ENCODE results near the gene EPHX1.
A peak's percentile ranks its signal among the peaks of the same experiment; 100 is the strongest.

The EPHX1 gene

GRCh38 chr1:225865514-225865913, 55.6 kb downstream of the EPHX1 start:
- no peak for DNase-seq

DNA sequence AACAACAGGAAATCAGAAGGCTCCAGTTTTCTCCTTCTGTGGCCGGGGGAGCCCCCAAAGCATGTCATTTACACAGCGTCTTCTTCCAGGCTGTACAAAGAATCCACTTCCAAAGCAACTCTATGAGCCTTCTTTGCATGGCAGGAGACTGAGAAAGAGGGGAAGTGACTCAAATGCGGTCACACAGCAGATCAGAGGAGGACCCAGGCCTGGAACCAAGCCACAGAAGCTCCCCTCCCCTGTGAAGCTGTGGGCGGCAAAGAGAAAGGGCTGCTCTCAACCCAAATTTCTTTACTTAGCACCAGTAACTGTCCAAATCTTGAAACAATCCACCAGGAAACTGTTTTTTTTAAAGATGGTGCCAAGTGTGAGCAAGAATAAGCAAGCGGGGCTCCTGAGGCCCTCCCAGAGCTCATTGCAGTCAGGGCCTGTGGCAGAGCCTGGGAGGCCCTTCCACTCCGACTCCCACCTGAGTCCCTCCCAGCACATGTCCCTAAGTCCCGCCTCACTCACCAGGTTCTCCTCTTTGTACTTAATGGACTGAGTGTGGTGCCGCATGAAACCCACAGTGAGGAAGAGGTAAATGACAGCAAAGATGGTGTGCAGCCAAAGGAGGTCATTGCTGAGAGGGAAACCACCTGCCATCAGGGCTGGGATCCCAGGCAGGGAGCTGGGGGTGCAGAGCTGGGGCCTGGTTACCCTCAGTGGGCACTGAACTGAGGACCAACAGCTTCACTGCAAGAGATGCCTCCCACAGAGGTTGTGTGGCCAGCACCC, 56.3 kb downstream of the EPHX1 start:
- peak; percentile 53 for DNase-seq

DNA sequence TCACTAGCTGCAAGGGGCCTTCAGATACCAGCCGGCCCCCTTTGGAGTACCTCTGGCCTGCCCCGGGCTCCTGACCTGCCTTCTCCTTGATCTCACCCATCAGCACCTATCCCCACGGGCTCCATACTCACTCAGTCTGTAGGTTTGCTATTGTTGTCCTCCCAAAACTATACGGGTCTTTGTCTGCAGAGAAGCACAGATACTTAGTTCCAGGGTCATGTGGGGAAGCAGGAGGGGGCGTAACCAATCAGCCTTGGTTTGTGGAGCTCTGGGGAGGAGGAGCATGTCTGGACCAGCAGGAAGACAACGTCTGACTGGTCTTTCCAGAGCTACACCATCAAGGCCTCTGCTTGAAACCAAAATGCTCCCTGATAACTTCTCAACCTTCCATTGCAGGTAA, 57.1 kb downstream of the EPHX1 start:
- no peak for DNase-seq

- DNase-seq = no peak
Observed at GRCh38 chr1:225868631-225869330, 58.9 kb downstream of the EPHX1 start.

GRCh38 chr1:225870911-225871310, 61.0 kb downstream of the EPHX1 start:
- DNase-seq = no peak

DNA sequence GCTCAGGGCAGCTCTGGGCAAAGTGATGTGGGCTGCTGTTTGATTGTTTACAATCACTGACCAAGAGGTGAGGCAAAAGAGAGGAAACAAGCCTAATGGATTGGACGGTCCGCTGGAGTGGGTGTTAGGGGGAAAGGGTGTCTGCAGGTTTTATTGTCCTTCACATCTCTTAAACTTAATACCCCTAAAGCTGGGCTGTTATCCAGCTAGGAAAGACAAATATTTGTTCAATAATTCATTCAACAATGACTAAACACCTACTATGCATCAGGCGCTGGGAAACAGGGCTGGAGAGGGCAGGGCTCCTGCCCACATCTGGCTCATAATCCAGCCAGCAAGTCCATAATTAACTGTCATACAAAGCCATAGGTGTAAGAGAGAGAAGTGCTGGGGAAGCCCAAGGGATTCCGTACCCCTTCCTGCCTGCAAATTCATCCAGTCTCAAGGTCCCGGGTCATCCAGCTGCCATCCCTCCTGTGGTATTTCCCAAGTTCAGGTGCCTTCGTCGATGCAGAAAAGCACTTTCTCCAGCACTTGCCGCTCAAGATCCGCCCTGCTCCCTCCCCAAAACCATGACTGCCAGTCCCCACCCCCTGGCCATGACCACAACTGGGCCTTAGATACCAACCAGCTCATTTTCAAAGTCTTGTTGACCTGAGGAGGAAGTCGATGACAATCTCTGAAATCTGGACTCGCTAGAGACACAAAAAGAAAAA, 61.6 kb downstream of the EPHX1 start:
- no peak for DNase-seq

- no peak for DNase-seq
Observed at GRCh38 chr1:225872075-225872430, 62.1 kb downstream of the EPHX1 start.

- no peak for DNase-seq
Observed at GRCh38 chr1:225873281-225873850, 63.4 kb downstream of the EPHX1 start.

DNA sequence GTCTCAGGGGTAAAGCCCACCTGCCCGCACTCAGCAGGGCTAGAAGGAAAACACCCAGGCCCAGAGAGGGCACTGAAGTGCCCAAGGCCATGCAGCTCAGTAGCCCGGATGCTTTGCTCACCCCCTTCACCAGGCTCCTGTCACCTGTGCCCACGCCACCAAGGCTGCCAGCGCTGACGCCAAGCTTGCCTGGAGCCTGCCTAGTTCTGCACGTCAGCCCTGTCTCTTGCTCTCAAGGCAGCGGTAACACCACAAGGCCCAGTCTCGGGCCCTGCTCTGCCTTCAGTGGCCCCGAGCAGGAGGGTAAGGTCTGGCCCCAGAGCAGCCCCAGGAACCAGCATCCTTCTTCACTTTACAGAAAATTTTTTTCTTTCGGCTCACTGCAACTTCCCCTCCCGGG, 64.5 kb downstream of the EPHX1 start:
- DNase-seq = no peak

GRCh38 chr1:225875044-225875815, 65.3 kb downstream of the EPHX1 start:
- DNase-seq = no peak

GRCh38 chr1:225876900-225877510, 67.1 kb downstream of the EPHX1 start:
- DNase-seq = no peak

DNA sequence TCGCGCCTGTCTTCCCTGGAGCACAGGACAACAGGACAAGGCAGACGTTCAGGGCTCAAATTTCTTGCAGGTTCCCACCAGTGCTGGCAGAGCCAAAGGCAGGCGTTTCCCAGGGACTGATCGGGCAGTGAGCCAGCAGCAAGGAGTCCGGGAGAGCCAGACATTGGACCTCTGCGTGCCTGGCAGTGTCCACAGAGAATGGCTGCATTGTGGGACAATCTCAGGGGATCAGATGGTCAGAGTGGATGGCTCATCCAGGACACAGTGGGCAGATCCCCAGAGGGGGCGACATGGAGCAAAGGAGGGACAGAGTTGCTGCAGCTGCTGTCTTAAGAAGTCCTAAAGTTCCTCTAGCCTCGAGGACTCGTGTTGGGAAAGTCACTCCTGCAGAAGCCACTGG, 67.7 kb downstream of the EPHX1 start:
- DNase-seq = no peak

DNA sequence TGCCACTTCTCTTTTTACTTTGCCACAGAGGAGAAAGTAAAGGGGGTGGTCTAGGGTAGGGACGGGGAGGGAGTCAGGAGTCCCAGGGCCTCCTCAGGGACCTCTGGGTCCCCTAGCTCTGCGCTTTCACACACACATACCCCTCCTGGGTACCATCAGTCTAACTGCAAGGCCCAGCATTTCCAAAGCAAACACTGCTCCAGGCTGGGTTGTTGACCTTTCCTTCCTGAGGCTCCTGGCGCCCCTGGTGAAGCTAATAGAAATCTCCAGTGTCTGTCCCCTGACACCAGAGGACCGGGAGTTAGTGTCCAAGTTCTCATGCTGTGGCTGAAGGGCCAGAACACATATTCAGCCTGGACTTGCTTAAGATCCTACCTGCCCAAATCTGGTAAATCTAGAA, 68.4 kb downstream of the EPHX1 start:
- DNase-seq = no peak

DNA sequence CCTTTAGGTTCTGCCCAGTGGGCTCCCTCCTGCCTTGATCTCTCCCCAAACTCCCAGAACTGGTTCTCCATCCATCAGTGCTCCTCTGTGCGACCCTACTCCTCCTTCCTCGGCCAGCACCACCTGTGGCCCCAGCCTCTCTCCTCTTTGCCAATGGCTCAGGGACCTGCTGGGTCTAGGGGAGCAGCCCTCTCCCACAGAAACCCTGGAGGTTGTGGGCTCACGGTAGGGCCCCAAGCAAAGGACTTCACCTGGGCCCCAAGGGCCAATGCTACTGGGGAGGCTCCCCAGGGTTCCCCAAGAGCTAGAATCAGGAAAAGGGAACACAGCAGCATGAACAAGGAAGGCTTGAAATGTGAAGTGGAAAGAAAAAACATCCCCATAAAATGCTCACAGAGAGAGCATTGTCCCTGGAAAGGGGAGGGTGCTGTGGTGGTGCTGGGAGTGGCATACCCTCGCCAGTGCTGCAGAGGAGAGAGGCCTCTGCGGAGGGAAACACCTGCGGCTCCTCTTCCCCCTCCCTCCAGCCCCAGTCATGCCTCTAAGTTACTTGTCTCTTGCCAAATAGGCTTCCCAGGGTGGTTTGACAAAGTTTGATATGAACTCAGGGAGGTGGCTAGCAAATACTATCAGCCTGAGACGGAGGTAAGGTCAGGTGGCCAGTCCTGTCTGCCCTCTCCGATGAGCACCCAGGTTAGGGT, 69.7 kb downstream of the EPHX1 start:
- no peak for DNase-seq

DNA sequence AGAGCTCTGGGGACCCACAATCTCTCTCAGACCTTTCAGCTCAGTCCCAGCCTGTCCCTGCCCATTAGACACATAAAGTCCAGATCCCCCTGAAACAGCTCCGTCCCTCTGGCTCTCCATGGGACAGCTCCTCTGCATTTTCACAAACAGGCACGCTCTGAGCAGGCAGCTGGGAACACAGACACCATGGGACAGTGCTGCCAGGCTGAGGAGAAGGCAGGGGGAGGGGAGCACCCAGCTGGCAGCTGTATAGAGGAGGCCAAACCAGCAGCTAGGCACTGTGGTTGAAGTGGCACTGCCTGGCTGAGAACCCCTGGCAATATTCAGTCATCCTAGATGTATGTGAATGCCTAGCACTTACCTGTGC, 70.3 kb downstream of the EPHX1 start:
- no peak for DNase-seq

DNA sequence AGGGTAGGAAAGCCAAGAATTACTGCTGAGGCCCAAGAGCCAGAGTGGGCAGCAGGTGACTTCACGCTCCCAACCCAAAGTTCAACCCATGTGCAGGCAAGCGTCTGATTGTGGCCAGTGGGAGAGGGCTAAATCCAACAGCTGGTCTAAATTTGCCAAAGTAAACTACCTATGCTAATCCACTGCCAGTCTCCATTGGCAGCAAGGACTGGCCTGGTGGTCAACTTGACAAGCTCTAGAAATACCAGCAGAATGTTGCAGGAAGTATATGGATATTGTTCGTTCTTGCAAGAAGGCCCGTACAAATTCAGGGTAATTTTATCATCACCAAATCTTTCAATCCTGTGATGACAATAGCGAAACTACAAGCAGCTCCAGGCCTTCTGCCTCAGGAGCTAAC, 70.7 kb downstream of the EPHX1 start:
- no peak for DNase-seq

- DNase-seq = peak; percentile 28
Observed at GRCh38 chr1:225881081-225881958, 71.4 kb downstream of the EPHX1 start.

DNA sequence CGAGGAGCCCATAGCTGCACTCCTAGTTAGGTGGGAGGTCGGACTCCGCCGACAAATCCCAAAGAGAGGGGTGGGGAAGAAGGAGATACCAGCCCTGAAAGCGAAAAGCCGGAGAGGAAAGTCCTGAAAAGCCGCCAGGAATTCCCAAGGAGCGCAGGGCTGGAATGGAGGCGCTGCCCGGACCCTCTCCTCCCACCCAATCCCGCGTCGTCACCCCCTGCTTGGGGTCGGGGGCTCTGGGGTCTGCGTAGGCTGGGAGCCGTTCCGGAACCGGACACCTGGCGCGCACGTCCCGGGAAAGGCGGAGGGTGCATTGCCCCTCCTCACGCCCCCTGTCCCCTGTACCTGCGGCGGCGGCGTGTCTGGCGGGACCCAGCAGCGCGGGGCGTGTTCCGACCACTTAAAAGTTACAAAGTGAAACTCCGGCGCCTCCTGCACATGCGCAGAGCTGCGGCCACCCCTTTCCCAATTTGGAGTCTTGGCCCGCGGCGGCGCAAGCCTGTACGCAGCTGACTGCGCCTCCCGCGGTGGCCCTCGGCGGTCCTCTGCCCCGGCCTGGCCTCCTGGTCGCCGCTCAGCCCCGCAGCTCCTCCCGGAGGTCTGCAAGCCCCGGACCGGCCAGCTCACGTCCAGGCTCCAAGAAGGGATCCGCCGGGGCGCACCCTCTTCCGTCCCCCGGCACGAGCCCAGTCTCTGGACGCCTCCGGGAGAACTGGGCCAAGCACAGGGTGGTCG, 72.2 kb downstream of the EPHX1 start, which contains the start of gene TMEM63A:
Gene TMEM63A, minus strand, starts transcription at position 422 of the 735 bp plus-strand sequence. CDS start 4,800 bp downstream, outside the sequence.
- peak; percentile 88 for DNase-seq

DNA sequence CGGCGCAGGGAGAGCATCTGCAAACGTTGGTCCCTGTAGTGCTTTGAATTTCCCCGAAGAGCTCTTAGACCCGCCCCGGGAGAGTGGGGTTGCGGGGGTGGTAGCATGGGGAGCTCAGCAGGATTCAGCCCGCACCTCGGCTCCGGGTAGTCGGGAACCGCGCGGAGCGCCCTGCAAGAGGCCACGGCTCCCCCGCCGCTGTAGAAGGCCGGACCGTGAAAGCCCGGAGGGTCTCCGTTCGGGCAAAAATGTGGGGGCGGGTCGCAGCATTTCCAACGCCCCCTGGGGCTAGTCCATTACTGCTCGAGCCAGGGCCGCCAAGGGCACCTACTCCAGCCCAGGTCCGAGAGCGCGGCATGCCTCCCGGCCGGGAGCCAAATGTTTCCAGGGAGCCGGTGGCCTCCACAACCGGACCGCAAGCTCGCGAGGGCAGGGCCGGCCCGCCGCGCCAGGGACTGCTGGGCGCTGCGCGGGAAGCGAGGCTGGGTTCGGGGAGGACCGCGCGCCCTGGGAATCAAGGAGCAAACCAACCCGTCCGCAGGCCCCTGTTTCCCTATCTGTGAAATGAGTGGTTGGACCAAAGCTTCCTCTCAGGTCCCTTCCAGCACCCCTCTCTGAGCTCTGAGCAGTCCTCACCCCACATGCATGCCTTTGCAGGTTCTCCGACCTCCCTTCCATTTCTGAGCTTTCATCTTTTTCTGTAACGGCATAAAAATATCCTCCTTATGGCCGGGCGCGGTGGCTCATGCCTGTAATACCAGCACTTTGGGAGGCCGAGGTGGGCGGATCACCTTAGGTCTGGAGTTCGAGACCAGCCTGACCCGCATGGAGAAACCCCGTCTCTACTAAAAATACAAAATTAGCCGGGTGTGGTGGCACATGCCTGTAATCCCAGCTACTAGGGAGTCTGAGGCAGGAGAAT, 73.0 kb downstream of the EPHX1 start:
- DNase-seq = peak; percentile 17
